Activated CD4-positive, CD25-positive, alpha-beta regulatory T cell treated with anti-CD3 and anti-CD28 coated beads, Interleukin-2, amount 50 U/mL, for 24 hours (primary cell): ENCODE results near the gene OR51B5.
"Not testable (repeated sequence)": the region's sequence is repeated elsewhere in the genome, so short reads cannot be mapped to it uniquely, and the experiment has no call there.

Experiments used
- ATAC-seq, 2 donors: fragments of 150-1000 bp; cut with Tn5 transposase; one replicate each; pipeline ENCODE4 v1.10.0; 2021; ENCODE audit warnings: mild to moderate bottlenecking in 1 of 2, moderate library complexity in 1 of 2

The OR51B5 gene

GRCh38 chr11:5324197-5324596 is 19.1 kb downstream of the OR51B5 start, which contains the start of gene OR51B2:
Gene OR51B2 (minus strand): TSS chr11:5324297. CDS start chr11:5324297, 0 bp downstream.
- no peak for ATAC-seq

DNA sequence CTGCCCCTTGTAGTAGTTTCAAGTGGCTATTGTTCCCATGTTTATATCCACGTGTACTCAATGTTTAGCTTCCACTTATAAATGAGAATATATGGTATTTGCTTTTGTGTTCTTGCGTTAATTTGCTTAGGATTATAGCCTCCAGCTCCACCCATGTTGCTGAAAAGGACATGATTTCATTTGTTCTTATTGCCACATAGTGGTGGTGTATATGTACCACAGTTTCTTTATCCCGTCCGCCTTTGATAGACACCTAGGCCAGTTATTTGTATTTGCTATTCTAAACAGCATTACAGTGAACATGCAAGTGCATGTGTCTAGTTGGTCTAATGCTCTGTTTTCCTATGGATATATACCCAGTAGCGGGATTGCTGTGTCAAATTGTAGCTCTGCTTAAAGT is 26.0 kb downstream of the OR51B5 start:
- no peak for ATAC-seq

DNA sequence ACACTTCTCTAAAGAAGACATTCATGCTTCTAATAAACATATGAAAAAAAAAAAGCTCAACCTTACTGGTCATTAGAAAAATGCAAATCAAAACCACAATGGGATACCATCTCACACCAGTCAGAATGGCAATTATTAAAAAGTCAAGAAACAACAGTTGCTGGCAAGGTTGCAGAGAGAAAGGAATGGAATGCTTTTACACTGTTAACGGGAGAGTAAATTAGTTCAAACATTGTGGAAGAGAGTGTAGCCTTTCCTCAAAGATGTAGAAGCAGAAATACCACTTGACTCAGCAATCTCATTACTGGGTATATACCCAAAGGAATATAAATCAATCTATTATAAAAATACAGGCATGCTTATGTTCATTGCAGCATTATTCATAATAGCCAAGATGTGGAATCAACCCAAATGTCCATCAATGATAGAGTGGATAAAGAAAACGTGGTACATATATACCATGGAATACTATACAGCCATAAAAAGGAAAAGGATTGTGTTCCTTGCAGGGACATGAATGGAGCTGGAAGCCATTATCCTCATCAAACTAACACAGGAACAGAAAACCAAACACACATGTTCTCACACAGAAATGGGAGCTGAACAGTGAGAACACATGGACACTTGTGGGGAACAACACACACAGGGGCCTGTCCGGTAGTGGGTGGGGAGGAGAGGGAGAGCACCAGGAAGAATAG is 29.8 kb downstream of the OR51B5 start:
- not testable (repeated sequence) for ATAC-seq

- ATAC-seq: no peak
Measured at GRCh38 chr11:5310423-5310822, 32.9 kb downstream of the OR51B5 start.

DNA sequence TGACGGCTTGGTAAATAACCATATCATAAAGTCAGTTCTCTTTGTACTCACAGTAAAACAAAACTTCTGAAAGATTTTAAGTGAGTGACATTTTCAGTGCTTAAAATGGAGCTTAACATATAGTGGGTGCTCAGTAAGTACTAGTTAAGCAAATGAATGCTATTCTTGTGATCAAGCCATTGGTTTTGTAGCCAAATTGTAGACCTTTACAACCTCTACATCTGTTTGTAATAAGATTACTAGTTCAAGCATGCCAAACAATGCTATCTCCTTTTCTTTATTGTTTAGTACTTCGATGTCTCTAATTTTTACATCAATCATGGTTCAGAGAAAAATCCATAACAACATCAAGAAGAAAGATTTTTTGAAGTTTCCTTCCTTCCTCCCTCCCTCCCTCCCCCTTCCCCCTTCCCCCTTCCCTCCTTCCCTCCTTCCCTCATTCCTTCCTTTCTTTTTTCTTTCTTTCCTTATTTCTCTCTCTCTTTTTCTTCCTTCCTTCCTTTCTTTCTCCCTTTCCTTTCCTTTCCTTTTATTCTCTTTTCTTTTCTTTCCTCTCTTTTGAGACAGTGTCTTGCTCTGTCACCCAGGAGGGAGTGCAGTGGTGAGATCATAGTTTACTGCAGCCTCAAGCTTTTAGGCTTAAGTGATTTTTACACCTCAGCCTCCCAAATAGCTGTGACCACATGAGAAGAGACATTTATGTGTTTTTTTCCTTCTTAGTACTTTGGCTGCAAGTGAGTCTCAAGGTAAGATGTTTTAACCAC is 35.9 kb downstream of the OR51B5 start:
- ATAC-seq: no peak

DNA sequence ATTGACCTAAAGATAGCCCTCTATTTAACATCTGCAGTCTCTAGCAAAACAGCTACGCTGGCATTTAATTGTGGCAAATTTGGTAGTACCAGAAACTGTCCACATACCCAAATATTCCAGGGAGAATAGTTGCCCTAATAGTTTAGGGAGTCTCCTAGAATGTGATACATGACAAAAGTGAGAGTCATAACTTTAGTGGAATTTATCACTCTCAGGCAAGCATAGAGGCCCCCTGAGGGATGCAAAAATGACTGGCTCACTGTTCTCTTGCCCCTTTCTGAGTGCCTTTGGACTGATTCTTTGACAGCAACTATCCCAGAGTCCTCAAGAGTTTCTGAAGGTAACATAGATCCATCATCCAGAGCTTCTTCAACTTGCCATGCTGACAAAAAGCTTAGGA is 39.3 kb downstream of the OR51B5 start:
- ATAC-seq: no peak

DNA sequence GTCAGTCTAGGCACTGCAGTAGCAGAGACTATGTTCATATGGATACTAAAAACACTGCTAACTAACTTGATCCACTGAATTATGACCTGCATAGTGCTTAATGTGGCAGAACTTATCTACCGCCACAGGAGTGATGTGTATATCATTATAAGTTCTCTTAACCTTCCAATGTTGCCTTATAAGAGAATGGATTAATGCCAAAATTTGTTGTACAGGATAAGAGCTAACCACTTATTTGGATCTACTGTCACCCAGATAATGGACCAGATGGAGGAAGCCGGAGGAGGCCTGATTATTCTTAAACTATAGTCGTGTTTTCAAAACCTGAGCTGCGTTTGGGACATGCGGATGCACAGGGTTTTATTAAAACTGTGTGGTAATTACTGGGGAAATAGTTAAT is 39.7 kb downstream of the OR51B5 start:
- ATAC-seq: no peak

GRCh38 chr11:5301846-5302245 is 41.5 kb downstream of the OR51B5 start, which contains the start of gene OR51B4:
Gene OR51B4 (minus strand): TSS chr11:5301946. CDS start chr11:5301946, 0 bp downstream.
- no peak for ATAC-seq

GRCh38 chr11:5300251-5300650 is 43.1 kb downstream of the OR51B5 start:
- no peak for ATAC-seq

DNA sequence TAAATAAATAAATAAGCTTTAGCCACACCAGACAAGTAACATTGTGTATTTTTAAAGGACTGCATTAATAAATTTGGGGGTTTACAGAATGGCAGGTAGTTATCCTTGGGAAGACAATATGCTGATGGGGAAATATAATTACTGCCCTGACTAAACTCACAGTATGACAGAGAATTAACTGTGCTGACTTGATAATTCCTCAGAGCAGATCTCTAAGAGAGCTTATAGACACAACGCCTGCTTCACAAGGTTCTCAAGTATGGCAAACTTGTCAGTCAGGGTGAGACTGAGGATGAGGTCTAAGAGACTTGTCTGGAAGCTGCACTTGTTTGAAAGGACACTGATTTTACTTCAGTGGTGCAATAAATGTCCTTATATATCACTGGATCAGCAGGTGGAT is 44.9 kb downstream of the OR51B5 start:
- no peak for ATAC-seq

DNA sequence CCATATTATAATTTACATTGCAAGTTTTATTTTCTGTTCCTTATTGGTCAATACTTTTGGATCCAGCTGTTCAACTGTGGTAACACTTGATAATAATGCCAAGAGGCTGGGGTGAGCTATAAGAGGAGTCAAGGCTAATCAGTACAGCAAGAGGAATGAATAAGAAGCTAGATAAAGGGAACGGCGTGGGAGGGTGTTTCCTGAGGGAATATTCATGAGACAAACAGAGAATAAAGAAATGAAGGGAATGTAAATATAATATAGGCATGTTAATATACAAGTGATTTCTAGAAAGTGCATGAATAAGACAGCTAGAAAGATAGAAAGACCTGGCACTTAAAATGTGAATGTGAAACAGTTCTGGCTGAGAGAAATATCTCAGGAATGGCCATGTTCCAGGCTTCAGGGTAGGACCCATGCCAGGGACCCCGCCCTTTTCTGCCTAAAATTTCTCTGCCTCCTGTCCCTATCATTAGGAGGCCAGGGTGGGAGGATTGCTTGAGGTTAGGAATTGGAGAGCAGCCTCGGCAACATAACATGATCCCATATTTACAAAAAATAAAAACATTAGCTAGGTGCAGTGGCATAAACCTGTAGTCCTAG is 45.5 kb downstream of the OR51B5 start:
- no peak for ATAC-seq

DNA sequence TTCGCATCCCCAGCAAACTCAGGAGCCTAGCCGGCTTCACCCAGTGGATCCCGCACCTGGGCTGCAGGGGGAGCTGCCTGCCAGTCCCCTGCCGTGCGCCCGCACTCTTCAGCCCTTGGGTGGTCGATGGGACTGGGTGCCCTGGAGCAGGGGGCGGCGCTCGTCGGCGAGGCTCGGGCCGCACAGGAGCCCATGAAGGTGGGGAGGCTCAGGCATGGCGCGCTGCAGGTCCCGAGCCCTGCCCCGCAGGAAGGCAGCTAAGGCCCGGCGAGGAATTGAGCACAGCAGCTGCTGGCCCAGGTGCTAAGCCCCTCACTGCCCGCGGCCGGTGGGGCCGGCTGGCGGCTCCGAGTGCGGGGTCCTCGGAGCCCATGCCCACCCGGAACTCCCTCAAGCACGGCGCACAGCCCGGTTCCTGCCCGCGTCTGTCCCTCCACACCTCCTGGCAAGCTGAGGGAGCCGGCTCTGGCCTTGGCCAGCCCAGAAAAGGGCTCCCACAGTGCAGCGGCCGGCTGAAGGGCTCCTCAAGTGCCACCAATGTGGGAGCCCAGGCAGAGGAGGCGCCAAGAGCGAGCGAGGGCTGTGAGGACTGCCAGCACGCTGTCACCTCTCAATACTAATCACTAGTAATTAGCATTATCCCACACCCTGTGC is 48.9 kb downstream of the OR51B5 start:
- not testable (repeated sequence) for ATAC-seq

GRCh38 chr11:5293028-5293427 is 50.3 kb downstream of the OR51B5 start:
- ATAC-seq: no peak
